GM21526 (cell line): ENCODE data around the gene GRIK1.

Experiments used
- ATAC-seq: cut with Tn5 transposase; IDR thresholded peaks from one replicate; pipeline ENCODE4 v1.9.1; 2021; ENCODE audit warnings: moderate library complexity; ENCODE audit not compliant: unreplicated experiment, low FRiP score

The GRIK1 gene

GRCh38 chr21:29793712-29794111, 146.1 kb downstream of the GRIK1 start:
- ATAC-seq, result no peak

- no peak for ATAC-seq
Measured at GRCh38 chr21:29789393-29789792, 150.4 kb downstream of the GRIK1 start.

DNA sequence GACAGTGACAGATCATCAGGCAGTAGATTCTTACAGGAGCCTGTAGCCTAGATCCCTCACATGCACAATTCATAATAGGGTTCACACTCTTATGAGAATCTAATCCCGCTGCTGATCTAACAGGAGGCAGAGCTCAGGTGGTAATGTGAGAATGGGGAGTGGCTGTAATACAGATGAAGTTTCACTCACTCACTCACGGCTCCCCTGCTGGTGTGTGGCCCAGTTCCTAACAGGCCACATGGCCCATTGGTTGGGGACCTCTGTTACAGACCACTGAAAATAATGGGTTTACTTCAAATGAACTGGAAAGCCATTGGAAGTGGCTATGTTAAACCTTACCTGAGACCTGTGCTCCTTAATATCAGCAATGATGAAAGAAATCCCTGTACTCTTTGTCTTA, 151.0 kb downstream of the GRIK1 start:
- ATAC-seq, result no peak

DNA sequence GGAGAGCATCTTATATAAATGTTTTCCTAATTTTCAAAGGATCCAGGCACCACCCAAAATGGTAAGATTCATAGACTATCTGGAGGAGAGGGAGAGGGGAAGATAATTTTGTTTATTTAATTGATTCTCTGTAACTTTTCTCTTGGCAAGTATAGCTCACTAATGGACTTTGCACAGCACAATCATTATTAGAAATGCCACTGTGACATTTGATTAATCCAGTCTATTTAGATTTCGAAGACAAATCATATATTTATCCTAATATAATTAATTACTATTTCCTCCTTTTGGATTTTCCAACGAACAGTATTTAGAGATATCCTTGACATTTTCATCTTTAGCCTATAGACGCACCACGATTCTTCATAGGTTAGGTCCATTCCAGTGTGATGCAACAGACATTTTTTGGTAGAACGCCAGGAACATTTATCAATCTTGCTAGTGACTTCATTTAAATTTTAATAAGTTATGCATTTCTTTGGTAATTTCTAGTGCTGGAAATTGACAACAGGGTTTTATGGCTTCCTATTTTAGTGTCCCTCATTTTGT, 152.4 kb downstream of the GRIK1 start:
- ATAC-seq, result no peak

DNA sequence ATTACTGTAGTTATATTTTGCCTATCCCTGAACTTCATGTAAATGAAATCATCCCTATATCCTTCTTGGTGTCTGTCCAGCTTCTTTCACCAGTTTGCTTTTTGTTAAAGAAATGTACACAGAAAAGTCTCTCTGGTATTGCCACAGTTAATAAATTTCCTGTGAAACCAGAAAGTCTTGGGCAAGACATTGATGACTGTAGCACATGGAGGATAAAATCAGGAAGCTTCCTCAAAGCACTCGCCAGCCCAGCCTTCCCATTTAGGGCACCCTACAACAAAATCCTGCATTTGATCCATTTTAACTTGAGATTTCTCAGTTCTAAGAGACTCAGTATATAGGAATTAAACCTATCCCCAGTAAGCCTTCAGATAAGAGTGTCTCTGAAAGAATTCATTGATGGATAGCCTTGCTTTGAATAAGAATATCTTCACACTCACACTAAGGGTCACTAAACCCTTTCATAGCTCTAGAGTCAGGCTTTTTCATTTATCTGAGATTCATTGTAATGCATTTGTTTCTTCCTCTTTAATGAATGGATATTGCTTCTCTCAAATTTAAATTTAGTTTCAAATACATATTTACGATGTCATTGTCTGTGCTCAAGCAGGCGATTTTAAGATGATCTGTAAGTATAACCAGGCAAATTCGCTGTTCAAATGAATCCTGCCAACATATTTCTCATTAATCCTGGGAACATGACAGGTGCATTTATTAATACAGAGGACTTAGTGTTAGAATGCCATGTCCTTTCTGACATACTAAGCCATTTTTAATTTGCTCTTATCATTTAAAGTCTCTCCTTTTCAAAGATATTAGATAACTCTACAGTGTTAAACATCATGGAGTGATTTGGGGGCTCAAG, 153.1 kb downstream of the GRIK1 start:
- ATAC-seq, result no peak

DNA sequence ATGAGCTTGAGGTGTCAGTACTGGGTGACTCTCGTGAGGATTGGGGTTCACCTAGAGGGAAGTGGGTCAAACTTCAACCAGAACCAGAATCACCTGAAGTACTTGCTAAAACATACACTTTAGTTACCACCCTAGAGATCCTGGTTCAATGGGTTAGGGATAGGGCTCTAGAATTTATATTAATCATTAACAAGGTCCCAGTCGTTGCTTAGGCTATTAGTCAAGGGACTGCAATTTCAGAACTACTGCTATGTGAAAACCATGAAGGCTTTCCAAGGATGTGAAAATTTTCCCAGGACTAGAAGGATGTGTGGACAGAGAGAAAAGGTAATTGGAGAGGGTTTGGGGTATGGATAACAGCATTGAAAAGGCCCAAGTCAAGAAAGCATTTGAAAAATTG, 162.6 kb downstream of the GRIK1 start:
- no peak for ATAC-seq

DNA sequence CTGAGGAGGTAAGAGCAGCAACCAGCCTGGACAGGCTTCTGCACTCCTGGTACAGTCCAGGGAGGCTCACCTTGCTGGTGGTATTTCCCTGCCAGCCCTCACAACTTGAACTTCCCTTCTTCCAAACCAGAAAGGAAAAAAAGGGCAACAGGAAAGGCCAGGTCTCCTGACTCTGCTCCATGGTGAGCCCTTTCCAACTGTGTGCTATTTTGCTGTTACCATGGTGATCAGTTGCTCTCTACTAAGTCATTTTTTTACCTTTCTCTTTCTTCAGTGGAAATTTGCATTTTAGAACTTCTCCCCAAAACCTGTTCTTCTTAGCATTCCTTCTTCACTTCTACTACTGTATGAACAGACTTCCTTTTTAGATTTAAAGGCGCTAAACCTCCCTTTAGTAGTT, 164.3 kb downstream of the GRIK1 start:
- ATAC-seq, result no peak

DNA sequence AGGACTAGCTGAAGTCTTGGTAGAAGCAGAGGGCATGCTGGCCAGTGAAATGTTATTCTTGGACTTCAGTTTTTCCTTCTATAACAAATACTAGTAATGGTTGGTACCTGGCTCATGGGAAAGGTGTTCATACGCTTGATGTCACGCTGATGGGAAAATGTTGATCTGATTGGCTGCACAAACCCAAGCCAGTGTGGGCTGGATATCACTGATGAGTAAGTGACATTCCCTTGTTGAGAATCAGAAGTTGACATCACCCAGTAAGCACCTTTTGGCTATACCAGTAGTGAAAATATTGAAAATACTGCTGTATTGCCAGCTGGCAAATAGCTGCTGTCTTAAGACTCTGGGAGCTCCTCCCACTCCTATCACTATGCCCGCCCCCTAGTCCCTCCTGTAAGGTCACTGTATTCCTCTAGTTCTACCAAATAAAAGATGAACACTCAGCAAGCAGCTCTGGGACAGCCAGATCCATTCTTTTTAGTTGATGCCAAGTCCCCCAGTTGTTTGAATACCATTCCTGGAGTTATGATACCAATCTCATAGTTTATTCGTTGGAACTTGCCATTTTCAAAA, 168.2 kb downstream of the GRIK1 start:
- no peak for ATAC-seq

DNA sequence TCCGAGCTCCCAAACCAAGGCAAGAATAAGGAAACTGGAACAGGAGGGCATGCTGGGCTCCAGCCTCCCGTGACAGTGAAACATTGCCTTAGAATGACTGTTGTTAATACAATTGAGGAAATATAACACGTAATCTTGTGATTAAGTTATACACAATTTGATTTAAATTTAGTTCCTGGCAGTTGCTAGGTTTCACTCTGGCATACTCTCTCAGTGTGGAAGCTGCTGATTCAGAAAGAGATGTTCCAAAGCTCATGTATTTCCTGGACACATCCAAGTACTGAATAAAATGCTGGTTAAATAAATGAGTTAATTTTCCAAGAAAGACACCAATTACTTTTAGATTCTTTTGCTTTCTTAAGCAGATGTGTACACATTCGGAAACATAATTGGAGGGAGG, 176.1 kb downstream of the GRIK1 start:
- ATAC-seq, result no peak

GRCh38 chr21:29762570-29763082, 177.2 kb downstream of the GRIK1 start:
- no peak for ATAC-seq

DNA sequence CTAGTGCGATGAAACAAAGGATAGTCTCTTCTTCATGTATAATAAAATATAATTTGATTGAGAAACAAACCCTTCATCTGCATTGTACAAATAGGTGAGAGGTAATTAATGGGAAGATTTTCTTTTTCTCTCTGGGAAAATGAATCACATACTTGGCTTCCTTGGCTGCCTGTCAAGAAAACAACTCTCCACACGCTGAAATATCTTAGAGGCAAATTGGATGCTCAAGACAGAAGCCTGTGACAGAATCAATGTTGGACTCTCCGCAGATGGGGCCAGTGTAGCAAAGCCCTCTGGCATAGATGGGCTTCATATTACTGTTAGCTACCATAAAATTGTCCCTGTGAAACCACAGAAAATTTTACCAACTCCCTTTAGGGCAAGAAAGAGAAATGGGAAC, 186.6 kb downstream of the GRIK1 start:
- ATAC-seq, result no peak

DNA sequence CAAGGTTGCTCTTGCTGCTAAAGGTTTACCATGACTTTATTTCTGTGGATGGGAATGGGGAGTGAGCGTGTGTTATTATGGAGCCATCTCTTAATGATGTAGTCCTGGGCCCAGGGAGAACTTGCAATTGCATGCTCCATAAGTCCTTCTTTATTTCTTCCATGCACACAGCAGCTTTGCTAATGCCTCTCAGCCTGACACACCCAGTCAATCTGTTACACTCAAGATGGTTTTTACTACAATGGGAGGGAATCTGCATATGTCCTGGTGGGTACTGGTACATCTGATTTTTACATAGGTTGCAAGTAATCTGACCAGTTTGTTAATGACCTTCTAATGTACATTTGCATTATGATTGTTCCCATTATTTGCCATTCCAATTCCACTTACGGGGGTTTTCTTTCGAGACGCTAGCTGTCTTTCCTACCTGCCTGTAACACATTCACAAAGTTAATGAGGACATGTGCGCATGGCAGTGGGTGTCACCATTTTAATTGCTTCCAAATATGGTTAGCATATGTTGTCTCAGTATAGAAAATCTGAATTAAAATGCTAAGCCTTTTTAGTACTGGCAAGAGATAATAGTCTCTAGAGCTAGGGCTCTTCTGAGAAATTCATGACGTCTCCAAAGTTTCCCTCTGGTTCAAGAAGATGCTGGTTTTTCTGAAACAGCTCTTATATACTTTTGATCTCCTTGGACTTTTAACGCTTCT, 188.2 kb downstream of the GRIK1 start:
- no peak for ATAC-seq

- ATAC-seq, result no peak
Measured at GRCh38 chr21:29749957-29750356, 189.8 kb downstream of the GRIK1 start.

GRCh38 chr21:29749223-29749622, 190.6 kb downstream of the GRIK1 start:
- no peak for ATAC-seq

- ATAC-seq, result no peak
Measured at GRCh38 chr21:29748391-29749167, 191.2 kb downstream of the GRIK1 start.

DNA sequence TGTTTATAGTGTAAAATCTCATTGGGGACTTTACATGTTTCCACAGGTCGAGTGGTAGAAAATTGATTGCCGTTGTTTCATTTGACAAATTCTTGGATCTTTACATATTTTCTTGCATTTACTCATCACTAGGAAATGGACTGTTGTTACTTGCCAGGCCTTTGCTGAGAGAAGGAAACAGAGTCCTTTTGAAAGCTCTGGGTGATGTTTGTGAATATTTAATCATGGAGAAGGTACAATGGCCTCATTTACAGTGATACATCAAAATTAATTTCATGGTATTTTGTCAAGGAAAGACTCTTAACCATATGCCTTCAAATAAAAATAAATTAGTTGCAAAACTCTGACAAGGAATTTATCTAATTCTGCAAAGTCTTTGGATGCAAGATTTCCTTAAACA, 198.0 kb downstream of the GRIK1 start:
- ATAC-seq, result no peak

DNA sequence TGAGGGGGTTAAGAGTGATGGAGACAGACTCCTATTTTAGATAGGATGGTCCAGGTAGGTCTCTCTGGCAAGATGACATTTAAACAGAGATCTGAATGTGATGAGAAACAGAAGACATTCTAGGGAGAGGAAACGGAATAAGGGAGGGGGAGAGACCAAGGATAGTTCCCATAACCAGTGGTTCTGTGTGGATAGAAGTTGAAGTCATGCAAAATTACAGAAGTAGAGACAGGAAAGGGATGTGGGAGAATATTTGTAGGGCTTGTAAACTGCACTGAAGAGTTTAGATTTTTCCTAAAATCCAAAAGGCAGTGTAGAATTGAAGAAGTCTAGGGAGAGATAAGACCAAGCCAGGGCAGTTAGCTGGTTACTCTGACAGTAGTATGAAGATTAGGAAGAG, 200.6 kb downstream of the GRIK1 start:
- no peak for ATAC-seq

GRCh38 chr21:29738730-29739129, 201.1 kb downstream of the GRIK1 start:
- ATAC-seq, result no peak

DNA sequence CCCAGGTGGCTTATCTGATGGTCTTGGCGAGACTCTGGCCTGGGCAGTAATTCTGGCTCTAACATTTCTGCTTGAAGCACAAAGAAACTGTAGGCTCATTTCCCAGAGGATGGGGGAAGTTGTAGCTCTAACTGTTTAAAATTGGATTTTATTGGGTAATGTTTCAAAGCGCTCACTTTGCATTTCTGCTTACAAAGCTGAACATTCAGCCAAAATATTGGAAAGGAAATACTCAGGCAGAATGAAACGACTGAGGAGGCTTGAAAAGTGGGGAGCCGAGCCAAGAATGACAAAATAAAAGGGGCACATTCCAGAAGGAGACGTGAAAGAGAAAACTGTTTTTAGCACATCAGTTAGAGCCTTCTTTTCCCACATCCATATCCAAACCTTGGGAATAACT, 202.6 kb downstream of the GRIK1 start:
- ATAC-seq, result no peak

DNA sequence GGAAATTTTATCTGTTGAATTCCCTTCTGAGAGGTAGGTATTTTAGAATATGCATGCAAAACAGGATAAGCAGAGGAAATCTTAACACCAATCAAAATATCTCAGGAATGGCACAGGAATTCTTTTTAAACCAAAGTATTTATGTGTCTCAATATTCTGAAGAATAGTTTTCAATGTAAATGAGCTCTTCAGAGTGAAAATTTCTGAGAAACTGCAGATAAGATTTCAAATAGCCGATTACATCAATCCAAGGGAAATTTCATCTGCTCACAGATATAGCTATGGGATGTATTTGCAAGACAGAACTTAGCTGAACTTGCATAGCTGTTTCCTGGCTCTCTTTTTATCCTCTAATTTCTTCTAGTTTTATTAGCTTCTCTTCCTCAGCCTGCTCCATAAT, 209.5 kb downstream of the GRIK1 start:
- no peak for ATAC-seq
